Nephron progenitor cell (in vitro differentiated cells): Measurements from ENCODE around the gene OGFOD2.

ENCODE experiments used
- DNase-seq: peaks from one replicate; pipeline ENCODE4 v3.0.0; 2021
- H3K27ac Mint-ChIP-seq: 2 replicates; pipeline ENCODE4 v1.8.0; 2021; ENCODE audit warnings: mild to moderate bottlenecking, moderate library complexity, mixed read lengths
- H3K27me3 Mint-ChIP-seq: 2 replicates; pipeline ENCODE4 v1.8.0; 2021; ENCODE audit warnings: mild to moderate bottlenecking, low read depth, mixed read lengths; ENCODE audit not compliant: poor library complexity
- H3K36me3 Mint-ChIP-seq: 2 replicates; pipeline ENCODE4 v1.8.0; 2021; ENCODE audit warnings: low read depth, mixed read lengths
- H3K4me1 Mint-ChIP-seq: 2 replicates; pipeline ENCODE4 v1.8.0; 2021; ENCODE audit warnings: mixed read lengths
- H3K4me3 Mint-ChIP-seq: 2 replicates; pipeline ENCODE4 v1.8.0; 2021; ENCODE audit warnings: mild to moderate bottlenecking, moderate library complexity, mixed read lengths
- H3K9me3 Mint-ChIP-seq: 2 replicates; pipeline ENCODE4 v1.8.0; 2021; ENCODE audit warnings: mild to moderate bottlenecking, moderate library complexity, mixed read lengths
- TF ChIP-seq, protein P1 (sequence below): fragments of 200-600 bp; sonication (generic); IDR thresholded peaks from 2 replicates; pipeline ENCODE4 v1.5.0; 2021; ENCODE audit warnings: antibody characterized with exemption

The OGFOD2 gene

GRCh38 chr12:123004287-123004686 is 29.2 kb downstream of the OGFOD2 start:
- no peak overlapping the region for H3K4me3 Mint-ChIP-seq
- TF ChIP-seq, protein P1, sequence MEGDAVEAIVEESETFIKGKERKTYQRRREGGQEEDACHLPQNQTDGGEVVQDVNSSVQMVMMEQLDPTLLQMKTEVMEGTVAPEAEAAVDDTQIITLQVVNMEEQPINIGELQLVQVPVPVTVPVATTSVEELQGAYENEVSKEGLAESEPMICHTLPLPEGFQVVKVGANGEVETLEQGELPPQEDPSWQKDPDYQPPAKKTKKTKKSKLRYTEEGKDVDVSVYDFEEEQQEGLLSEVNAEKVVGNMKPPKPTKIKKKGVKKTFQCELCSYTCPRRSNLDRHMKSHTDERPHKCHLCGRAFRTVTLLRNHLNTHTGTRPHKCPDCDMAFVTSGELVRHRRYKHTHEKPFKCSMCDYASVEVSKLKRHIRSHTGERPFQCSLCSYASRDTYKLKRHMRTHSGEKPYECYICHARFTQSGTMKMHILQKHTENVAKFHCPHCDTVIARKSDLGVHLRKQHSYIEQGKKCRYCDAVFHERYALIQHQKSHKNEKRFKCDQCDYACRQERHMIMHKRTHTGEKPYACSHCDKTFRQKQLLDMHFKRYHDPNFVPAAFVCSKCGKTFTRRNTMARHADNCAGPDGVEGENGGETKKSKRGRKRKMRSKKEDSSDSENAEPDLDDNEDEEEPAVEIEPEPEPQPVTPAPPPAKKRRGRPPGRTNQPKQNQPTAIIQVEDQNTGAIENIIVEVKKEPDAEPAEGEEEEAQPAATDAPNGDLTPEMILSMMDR: no peak
- H3K4me1 Mint-ChIP-seq: peaks cover 19% of the 10 kb centered on the region
- H3K36me3 Mint-ChIP-seq: no peaks in the 10 kb centered on the region
- H3K27me3 Mint-ChIP-seq: no peaks in the 10 kb centered on the region
- no peaks in the 10 kb centered on the region for H3K9me3 Mint-ChIP-seq
- peak overlapping the region; percentile 25 for H3K27ac Mint-ChIP-seq
- no peak for DNase-seq

DNA sequence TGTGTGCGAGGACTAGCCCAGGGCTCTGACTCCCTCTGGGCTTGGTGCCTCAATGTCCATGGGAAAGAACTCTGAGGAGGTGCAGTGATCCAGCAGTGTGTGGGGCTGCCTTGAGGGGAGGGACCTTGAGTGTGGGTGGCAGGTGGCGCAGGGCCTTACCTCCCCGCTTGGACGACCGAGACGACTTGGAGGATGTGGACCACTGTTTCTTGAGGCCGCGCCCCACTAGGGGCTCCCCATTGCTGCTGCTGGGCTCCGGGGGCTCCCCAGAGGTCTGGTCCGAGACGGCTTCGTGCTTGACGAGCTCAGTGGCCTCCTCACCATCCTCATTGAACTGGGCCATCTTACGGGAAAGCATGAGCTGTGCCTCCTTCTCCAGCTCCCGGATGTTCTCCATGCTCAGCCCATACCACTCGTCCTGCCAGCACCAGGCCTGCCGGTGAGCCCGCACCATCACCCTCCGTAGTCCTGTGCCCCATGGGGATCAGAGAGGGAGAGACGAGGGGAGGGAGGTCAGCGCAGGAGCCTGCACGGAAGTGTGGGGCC is 30.1 kb downstream of the OGFOD2 start:
- Mint-ChIP-seq H3K27me3 (no peaks in the 10 kb centered on the region), H3K4me1 (peaks cover 13% of the 10 kb centered on the region), H3K36me3 (no peaks in the 10 kb centered on the region), H3K27ac (no peak overlapping the region), H3K4me3 (no peak overlapping the region), H3K9me3 (no peaks in the 10 kb centered on the region)
- TF ChIP-seq, protein P1: no peak
- no peak for DNase-seq

DNA sequence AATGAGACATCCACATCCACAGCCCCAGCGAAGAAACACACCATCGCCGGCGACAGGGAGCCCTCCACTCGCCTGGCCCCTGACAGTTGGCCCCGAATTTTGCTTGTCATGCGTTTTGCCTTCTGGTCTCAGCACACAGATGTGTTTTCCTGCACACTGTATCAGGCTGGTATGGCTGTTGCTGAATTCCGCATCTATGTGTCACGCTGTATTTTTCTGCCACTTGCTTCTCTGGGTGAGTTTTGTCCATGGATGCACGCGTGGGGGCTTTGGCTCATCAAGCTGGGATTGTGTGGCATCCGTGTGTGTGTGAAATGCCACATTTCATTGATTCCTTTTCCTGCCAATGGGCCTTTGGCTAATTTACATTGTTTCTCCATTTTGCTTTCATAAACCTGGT is 31.9 kb downstream of the OGFOD2 start:
- H3K4me3 Mint-ChIP-seq: no peak overlapping the region
- no peaks in the 10 kb centered on the region for H3K9me3 Mint-ChIP-seq
- DNase-seq: no peak
- peaks cover 2% of the 10 kb centered on the region for H3K27me3 Mint-ChIP-seq
- H3K4me1 Mint-ChIP-seq: peaks cover 6% of the 10 kb centered on the region
- H3K27ac Mint-ChIP-seq: no peak overlapping the region
- H3K36me3 Mint-ChIP-seq: no peaks in the 10 kb centered on the region
- TF ChIP-seq, protein P1: no peak

DNA sequence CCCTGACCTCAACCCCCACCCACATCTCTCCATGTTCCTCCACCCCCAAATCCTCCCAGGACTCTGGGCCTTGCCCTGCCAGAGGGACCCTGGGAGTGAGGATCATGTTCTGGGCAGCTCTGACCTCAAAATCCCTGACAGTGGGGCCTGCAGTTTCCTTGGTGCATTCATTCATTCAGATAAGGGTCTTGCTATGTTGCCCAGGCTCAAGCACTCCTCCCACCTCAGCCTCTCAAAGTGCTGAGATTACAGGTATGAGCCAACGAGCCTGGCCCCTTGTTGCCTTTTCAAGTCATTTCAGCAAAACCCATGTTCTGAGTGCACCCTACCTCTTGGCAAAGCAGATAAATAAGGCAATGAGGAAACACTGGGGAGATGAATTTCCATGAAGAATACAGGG is 35.1 kb downstream of the OGFOD2 start:
- Mint-ChIP-seq H3K27me3 (peaks cover 11% of the 10 kb centered on the region), H3K36me3 (no peaks in the 10 kb centered on the region), H3K4me1 (peaks cover 6% of the 10 kb centered on the region), H3K4me3 (no peak overlapping the region), H3K27ac (peak overlapping the region; percentile 68), H3K9me3 (no peaks in the 10 kb centered on the region)
- no peak for DNase-seq
- TF ChIP-seq, protein P1: no peak

DNA sequence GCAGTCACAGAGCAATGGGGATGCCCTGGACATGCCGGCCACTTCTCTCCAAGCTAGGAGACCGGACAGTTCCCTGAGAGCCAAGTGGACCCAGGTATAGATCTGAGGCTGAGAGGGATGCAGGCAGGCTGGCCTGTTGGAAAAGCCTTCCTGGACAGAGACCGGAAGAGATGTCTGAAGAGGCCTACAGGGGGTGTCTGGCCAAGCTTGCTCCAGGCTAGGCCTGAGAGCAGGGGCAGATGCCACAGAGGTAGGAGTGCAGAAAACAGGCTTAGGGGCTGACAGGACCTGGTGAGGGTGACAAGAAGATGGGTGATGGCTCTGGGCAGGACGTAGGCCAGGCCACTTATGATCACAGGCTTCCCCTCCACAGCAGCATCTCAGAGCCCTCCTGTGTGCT is 35.6 kb downstream of the OGFOD2 start:
- no peak overlapping the region for H3K4me3 Mint-ChIP-seq
- no peaks in the 10 kb centered on the region for H3K9me3 Mint-ChIP-seq
- peak overlapping the region; percentile 68 for H3K27ac Mint-ChIP-seq
- peaks cover 6% of the 10 kb centered on the region for H3K4me1 Mint-ChIP-seq
- H3K27me3 Mint-ChIP-seq: peaks cover 15% of the 10 kb centered on the region
- H3K36me3 Mint-ChIP-seq: no peaks in the 10 kb centered on the region
- DNase-seq: no peak
- TF ChIP-seq, protein P1: no peak

DNA sequence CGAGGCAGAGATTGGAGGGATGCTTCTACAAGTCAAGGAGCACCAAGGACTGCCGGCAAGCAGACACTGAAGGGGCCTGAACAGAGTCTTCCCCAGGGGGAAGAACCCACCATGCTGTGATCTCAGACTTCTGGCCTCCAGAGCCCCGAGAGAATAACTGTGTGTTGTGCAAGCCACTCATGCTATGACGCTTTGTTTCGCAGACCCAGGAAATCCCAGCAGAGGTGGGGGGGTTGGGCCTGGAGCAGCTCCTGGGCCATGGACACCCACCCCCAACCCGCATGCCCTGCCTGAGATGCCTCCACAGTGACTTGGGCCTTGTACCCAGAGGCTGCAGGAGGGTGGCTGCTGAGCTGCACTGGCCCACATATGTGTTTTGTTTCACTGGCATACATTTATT is 36.7 kb downstream of the OGFOD2 start:
- no peaks in the 10 kb centered on the region for H3K9me3 Mint-ChIP-seq
- H3K36me3 Mint-ChIP-seq: no peaks in the 10 kb centered on the region
- H3K27ac Mint-ChIP-seq: no peak overlapping the region
- no peak overlapping the region for H3K4me3 Mint-ChIP-seq
- no peak for DNase-seq
- TF ChIP-seq, protein P1: no peak
- H3K27me3 Mint-ChIP-seq: peaks cover 15% of the 10 kb centered on the region
- H3K4me1 Mint-ChIP-seq: peaks cover 6% of the 10 kb centered on the region
